ENCODE measurements around the gene CFAP65. TPM values are rescaled to one million over a fixed set of nuclear protein-coding genes. Genes with fewer than 3 reads are reported as not detected.

The CFAP65 gene
- total and polyA plus RNA-seq, 9 of the 15 experiments (the other 6 are each of a cell fraction or from before 2014, with no cell fraction given), result not detected

DNA sequence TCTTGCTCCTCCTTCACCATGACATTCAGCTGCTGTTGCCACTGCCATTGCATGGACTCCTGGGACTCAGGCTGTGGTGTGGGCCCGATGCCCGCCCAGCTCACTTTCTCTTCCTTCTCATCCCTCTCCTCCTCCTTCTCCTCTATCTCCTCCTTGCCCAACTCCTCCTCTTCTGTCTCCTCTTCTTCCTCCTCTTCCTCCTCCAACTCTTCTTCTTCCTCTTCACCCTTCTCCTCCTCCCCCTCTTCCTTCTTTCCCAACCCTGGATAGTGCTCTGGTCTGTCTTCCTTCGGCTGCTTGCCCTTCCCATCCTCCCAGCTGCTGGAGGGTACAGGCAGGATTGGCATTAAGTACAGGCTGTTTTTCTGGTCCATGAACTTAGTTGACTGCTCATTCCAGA is 37.3 kb downstream of the CFAP65 start:
- WGBS (ENCODE audit: insufficient coverage, low coverage, missing lambda C conversion rate), result 0% methylated on average over 1 of the region's 3 CpGs
- no peaks in the 10 kb centered on the region for H3K79me2 ChIP-seq (ENCODE audit: control insufficient read depth, insufficient read depth, low read length)
- no peaks in the 10 kb centered on the region for H3K36me3 ChIP-seq (ENCODE audit: control insufficient read depth, insufficient read depth, low read length)
- H3K27me3 ChIP-seq (ENCODE audit: control insufficient read depth in 2 of 2, insufficient read depth in 2 of 2, low read length in 2 of 2), result peaks cover 0 to 32% of the 10 kb centered on the region in 2 experiments; a peak in 2 of 5 replicates
- FAIRE-seq (no peak), DNase-seq (ENCODE audit: extremely low read depth in 1 of 4, low spot score in 3 of 4) (no peak), ATAC-seq (no peak)
- TF ChIP-seq CEBPB (tag; IDR thresholded peaks at IDR 0.05), result no peak
- TF ChIP-seq ZKSCAN3 (CRISPR knock-in tag; IDR thresholded peaks at IDR 0.05), result no peak
- TF ChIP-seq PML (IDR thresholded peaks at IDR 0.05; ENCODE audit: low read length), result no peak
- no peak for TF ChIP-seq MAFF (IDR thresholded peaks at IDR 0.05; ENCODE audit: low read length)
- no peak for TF ChIP-seq KDM4B (IDR thresholded peaks at IDR 0.05; ENCODE audit: borderline replicate concordance in 2 of 2, low read depth in 1 of 2)
- no peak for TF ChIP-seq CXXC5 (CRISPR knock-in tag; IDR thresholded peaks at IDR 0.05)
- TF ChIP-seq ARNT (IDR thresholded peaks at IDR 0.05), result no peak
- TF ChIP-seq LCOR (CRISPR knock-in tag; IDR thresholded peaks at IDR 0.05), result no peak
- no peak for TF ChIP-seq MAZ (CRISPR knock-in tag; conservative IDR thresholded peaks at IDR 0.05 in 1 of 2, IDR thresholded peaks at IDR 0.05 in 1 of 2)
- no peak for TF ChIP-seq HLTF (IDR thresholded peaks at IDR 0.05)
- TF ChIP-seq, protein P1, sequence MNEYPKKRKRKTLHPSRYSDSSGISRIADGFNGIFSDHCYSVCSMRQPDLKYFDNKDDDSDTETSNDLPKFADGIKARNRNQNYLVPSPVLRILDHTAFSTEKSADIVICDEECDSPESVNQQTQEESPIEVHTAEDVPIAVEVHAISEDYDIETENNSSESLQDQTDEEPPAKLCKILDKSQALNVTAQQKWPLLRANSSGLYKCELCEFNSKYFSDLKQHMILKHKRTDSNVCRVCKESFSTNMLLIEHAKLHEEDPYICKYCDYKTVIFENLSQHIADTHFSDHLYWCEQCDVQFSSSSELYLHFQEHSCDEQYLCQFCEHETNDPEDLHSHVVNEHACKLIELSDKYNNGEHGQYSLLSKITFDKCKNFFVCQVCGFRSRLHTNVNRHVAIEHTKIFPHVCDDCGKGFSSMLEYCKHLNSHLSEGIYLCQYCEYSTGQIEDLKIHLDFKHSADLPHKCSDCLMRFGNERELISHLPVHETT (CRISPR knock-in tag; conservative IDR thresholded peaks at IDR 0.05 in 1 of 2, IDR thresholded peaks at IDR 0.05 in 1 of 2), result no peak
- H3K9ac ChIP-seq (ENCODE audit: insufficient read depth in 1 of 2, low read depth in 2 of 2, low read length in 2 of 2), result no peak overlapping the region
- no peak overlapping the region for H3K4me3 ChIP-seq
- no peak overlapping the region for H3K4me2 ChIP-seq (ENCODE audit: insufficient read depth, low read length)
- no peak overlapping the region for H3K27ac ChIP-seq (ENCODE audit: extremely low read depth, low read depth, low read length)
- CTCF ChIA-PET (ENCODE audit: low intra/inter-chr PET ratio), result interaction anchor here (0.9 kb wide), 1 partner anchor 128 kb away, joined by 3 read pairs; no protein-coding TSS in a partner anchor
- POLR2A ChIA-PET, result interaction anchor here (0.7 kb wide), 2 partner anchors 32 to 595 kb away, joined by 3 read pairs; no protein-coding TSS in a partner anchor
- no peak overlapping the region for H2AFZ ChIP-seq (ENCODE audit: low read depth, low read length)
- no TSS peak for BruUV-seq (replicated peaks)
- peaks cover 4 to 28% of the 10 kb centered on the region in 2 experiments for H3K4me1 ChIP-seq (replicated peaks in 1 of 2; ENCODE audit: control insufficient read depth in 2 of 2, insufficient read depth in 2 of 2, low read length in 2 of 2)
- no peaks in the 10 kb centered on the region for H3K9me1 ChIP-seq (ENCODE audit: control insufficient read depth, insufficient read depth, low read length)
- in situ Hi-C loops (cut with MboI), result no loop called here
- intact Hi-C loops (cut with micrococcal nuclease), result no loop called here
- H4K20me1 ChIP-seq (replicated peaks; ENCODE audit: control insufficient read depth, insufficient read depth, low read length), result no peaks in the 10 kb centered on the region
- H3K9me3 ChIP-seq (replicated peaks; ENCODE audit: control insufficient read depth, insufficient read depth, low read depth, low read length), result no peaks in the 10 kb centered on the region

All from K562 (cell line).